HepG2 (cell line): ENCODE data around the gene APOBEC3C. TPM values are rescaled to one million over a fixed set of nuclear protein-coding genes. Genes with fewer than 3 reads are reported as not detected.
A peak's percentile ranks its signal among the peaks of the same experiment; 100 is the strongest.

ENCODE experiments used
- ATAC-seq: fragments of 200-7000 bp; cut with Tn5 transposase; 3 replicates; pipeline ENCODE4 v1.9.1; 2020; ENCODE audit warnings: mild to moderate bottlenecking, moderate library complexity
- BruUV-seq: library from RNA; stranded (reverse); fragments of 400-500 nt; replicated peaks from 2 replicates; lab custom pipeline; 2021; lab: Mats Ljungman, UMichigan
- CTCF ChIA-PET: fragments of 300-600 bp; formaldehyde crosslinking; extraction: SDS; loops from one replicate; lab custom pipeline; 2021; ENCODE audit warnings: low total read pairs, inconsistent platforms, low intra/inter-chr PET ratio; lab: Yijun Ruan, JAX
- POLR2A ChIA-PET: fragments of 350-600 bp; sonication (Branson Sonifier 250); formaldehyde crosslinking; loops from one replicate; lab custom pipeline; 2020; ENCODE audit warnings: antibody characterized with exemption, inconsistent platforms; lab: Yijun Ruan, JAX
- DNase-seq: peaks from one replicate; pipeline ENCODE4 v3.0.0-alpha.2; 2015; ENCODE audit warnings: low spot score
- FAIRE-seq: peaks from 3 replicates; lab custom pipeline; 2011; peaks lifted over from hg19 to GRCh38; lab: Jason Lieb, UNC
- H2AFZ ChIP-seq: one replicate; pipeline ENCODE4 v1.6.1; 2011; ENCODE audit warnings: low read length, inconsistent platforms
- H3K27ac ChIP-seq: fragments of 300-600 bp; 3 replicates; pipeline ENCODE4 v1.8.0; 2011; ENCODE audit warnings: mixed run types, mild to moderate bottlenecking, mixed read lengths, low read length, inconsistent platforms; ENCODE audit not compliant: insufficient read depth; ENCODE audit errors: extremely low read length
- H3K27me3 ChIP-seq, 2 experiments: fragments of 200-600 bp in 1 of 2; 2 replicates in 1 of 2; 3 replicates in 1 of 2; pipeline versions ENCODE4 v1.6.0 to v1.8.0; 2011; ENCODE audit warnings: low read length in 2 of 2, mild to moderate bottlenecking in 2 of 2, moderate library complexity in 2 of 2, inconsistent platforms in 1 of 2; ENCODE audit not compliant: insufficient read depth in 2 of 2, control insufficient read depth in 1 of 2
- H3K36me3 ChIP-seq, 2 experiments: fragments of 200-600 bp in 1 of 2; replicated peaks in 1 of 2; 2 replicates in 1 of 2; 3 replicates in 1 of 2; pipeline versions ENCODE4 v1.5.1 to v1.8.0; 2011; ENCODE audit warnings: low read length in 2 of 2, inconsistent platforms in 1 of 2; ENCODE audit not compliant: insufficient read depth in 2 of 2, control insufficient read depth in 1 of 2
- H3K4me1 ChIP-seq: 2 replicates; pipeline ENCODE4 v1.5.1; 2012; ENCODE audit warnings: low read length, inconsistent platforms; ENCODE audit not compliant: insufficient read depth
- H3K4me2 ChIP-seq: 2 replicates; pipeline ENCODE4 v1.6.0; 2011; ENCODE audit warnings: low read depth, low read length, inconsistent platforms
- H3K4me3 ChIP-seq, 3 experiments: fragments of 200-600 bp in 1 of 3; sonication (generic), shearing (Covaris generic) in 1 of 3; replicated peaks in 1 of 3; 2 replicates each; pipeline ENCODE4 v1.5.1; 2011 to 2016; ENCODE audit warnings: low read length in 3 of 3, inconsistent platforms in 2 of 3, low read depth in 2 of 3, mild to moderate bottlenecking in 2 of 3, control low read depth in 1 of 3, mixed read lengths in 1 of 3; ENCODE audit not compliant: insufficient read depth in 1 of 3
- H3K79me2 ChIP-seq: one replicate; pipeline ENCODE4 v1.6.1; 2011; ENCODE audit warnings: low read length, inconsistent platforms; ENCODE audit not compliant: insufficient read depth
- H3K9ac ChIP-seq: 2 replicates; pipeline ENCODE4 v1.6.0; 2011; ENCODE audit warnings: mild to moderate bottlenecking, low read depth, low read length, inconsistent platforms; ENCODE audit not compliant: insufficient read depth
- H3K9me3 ChIP-seq: 2 replicates; pipeline ENCODE4 v1.5.1; 2012; ENCODE audit warnings: mild to moderate bottlenecking, low read length
- H4K20me1 ChIP-seq: 2 replicates; pipeline ENCODE4 v1.6.0; 2011; ENCODE audit warnings: inconsistent platforms, mild to moderate bottlenecking, low read length, moderate library complexity; ENCODE audit not compliant: insufficient read depth
- ATF4 ChIP-seq, 2 experiments: fragments of 450-650 bp in 1 of 2; sonication (generic) in 1 of 2; formaldehyde crosslinking; IDR thresholded peaks; 2 replicates each; pipeline versions ENCODE4 v1.5.0 to v1.8.0; 2020 to 2022; ENCODE audit warnings: mild to moderate bottlenecking in 1 of 2, missing genetic modification reagents in 1 of 2
- CEBPB ChIP-seq: IDR thresholded peaks from 2 replicates; pipeline ENCODE4 v1.6.1; 2011; ENCODE audit warnings: low read depth, low read length, improper control_type of control experiment, borderline replicate concordance
- CEBPG ChIP-seq: IDR thresholded peaks from 2 replicates; pipeline ENCODE4 v1.6.1; 2016
- SOX6 ChIP-seq, 2 experiments: fragments of 450-650 bp in 1 of 2; sonication (generic) in 1 of 2; formaldehyde crosslinking in 1 of 2; IDR thresholded peaks; 2 replicates each; pipeline versions ENCODE4 v1.4.0 to v1.6.1; 2017 to 2020; ENCODE audit warnings: antibody characterized with exemption in 1 of 2, mild to moderate bottlenecking in 1 of 2, missing genetic modification reagents in 1 of 2
- ZBTB3 ChIP-seq: sonication (generic); formaldehyde crosslinking; IDR thresholded peaks from 2 replicates; pipeline ENCODE4 v1.4.0; 2020; ENCODE audit warnings: low read depth, mild to moderate bottlenecking, moderate library complexity, missing genetic modification reagents, borderline replicate concordance
- ZNF296 ChIP-seq: sonication (generic); formaldehyde crosslinking; conservative IDR thresholded peaks from 2 replicates; pipeline ENCODE4 v1.5.0; 2020; ENCODE audit warnings: mild to moderate bottlenecking, missing genetic modification reagents
- ZNF362 ChIP-seq: sonication (generic); formaldehyde crosslinking; IDR thresholded peaks from 2 replicates; pipeline ENCODE4 v1.4.0; 2020; ENCODE audit warnings: missing genetic modification reagents, mild to moderate bottlenecking, borderline replicate concordance
- ZNF615 ChIP-seq: sonication (generic); formaldehyde crosslinking; IDR thresholded peaks from 2 replicates; pipeline ENCODE4 v1.5.0; 2020; ENCODE audit warnings: mild to moderate bottlenecking, missing genetic modification reagents, borderline replicate concordance
- ZNF878 ChIP-seq: sonication (generic); formaldehyde crosslinking; IDR thresholded peaks from 2 replicates; pipeline ENCODE4 v1.8.1; 2023; ENCODE audit warnings: mild to moderate bottlenecking, missing genetic modification reagents, moderate library complexity
- whole genome bisulfite sequencing: methylation state at CpG from one replicate; pipeline ENCODE4 v1.1.6; 2017; ENCODE audit warnings: low lambda C conversion rate; 5-methylcytosine and 5-hydroxymethylcytosine counted together
- in situ Hi-C: cut with HindIII; loops from 2 replicates; pipeline ENCODE4 v1.10.0; 2017; ENCODE audit warnings: low pct_unique_long_range_greater_than_20kb; ENCODE audit not compliant: extremely low pct_ligation_motif_present
- intact Hi-C: fragments of 100-400 bp; cut with micrococcal nuclease; formaldehyde crosslinking; loops from one replicate; pipeline ENCODE4 v1.10.0; 2022; ENCODE audit not compliant: unreplicated experiment
- polyA plus RNA-seq, 8 experiments: library from polyadenylated mRNA; depleted of rRNA in 3 of 8; stranded (reverse) in 7 of 8; unstranded in 1 of 8; fragments of >200 nt; fragmentation: Illumina TruSeq in 4 of 8; extraction: Trizol in 4 of 8; gene quantifications; 2 replicates each; pipeline versions ENCODE4 v1.2.1 to v1.2.3, GENCODE V29; 2011 to 2016; ENCODE audit warnings: low read depth in 4 of 8, missing spikeins in 1 of 8, mixed read lengths in 1 of 8; ENCODE audit not compliant: insufficient read depth in 1 of 8
- total RNA-seq, 5 experiments: library from RNA; depleted of rRNA; stranded (reverse); fragments of >200 nt; fragmentation: Illumina TruSeq; extraction: Trizol; gene quantifications; 2 replicates each; pipeline ENCODE4 v1.2.3, GENCODE V29; 2016; ENCODE audit warnings: low read depth in 1 of 5

The APOBEC3C gene
- total and polyA plus RNA-seq, 2 of the 13 experiments (the other 11 are each of a cell fraction or from before 2014, with no cell fraction given) = 8.9 to 27.6 TPM

GRCh38 chr22:39026509-39027150 lies 12.6 kb downstream of the APOBEC3C start:
- Histone ChIP-seq H3K36me3 (no peaks in the 10 kb centered on the region), H3K9ac (no peak overlapping the region), H3K9me3 (no peaks in the 10 kb centered on the region), H4K20me1 (no peaks in the 10 kb centered on the region), H3K4me1 (peaks cover 18% of the 10 kb centered on the region), H2AFZ (no peak overlapping the region), H3K27me3 (no peaks in the 10 kb centered on the region; a peak in 1 of 5 replicates), H3K27ac (no peak overlapping the region), H3K4me3 (no peak overlapping the region), H3K79me2 (no peaks in the 10 kb centered on the region), H3K4me2 (peak overlapping the region; percentile 23; the same call in 1 of the 2 replicates)
- FAIRE-seq = no peak
- intact Hi-C loops (no loop called here), in situ Hi-C loops (no loop called here)
- CTCF ChIA-PET = no interaction called here
- peak; percentile 50 for ATAC-seq
- TF ChIP-seq ATF4 (CRISPR knock-in tag; IDR thresholded peaks at IDR 0.05) = 0 out of 4 replicates have a peak, but pooled peaks of 1 of the 2 experiments have one; percentile 19
- TF ChIP-seq SOX6 (IDR thresholded peaks at IDR 0.05) = no peak
- peak; percentile 21; the same call in 1 of the 2 replicates for TF ChIP-seq SOX6 (CRISPR knock-in tag; IDR thresholded peaks at IDR 0.05)
- no peak for TF ChIP-seq ZNF296 (CRISPR knock-in tag)
- TF ChIP-seq CEBPG (CRISPR knock-in tag) = peak; percentile 70
- TF ChIP-seq ZNF878 = no peak
- peak; percentile 80; the same call in 1 of the 2 replicates for TF ChIP-seq ZNF362
- TF ChIP-seq ZBTB3 = no peak
- peak; percentile 64; the same call in 1 of the 2 replicates for TF ChIP-seq CEBPB
- TF ChIP-seq ZNF615 = no peak
- no TSS peak for BruUV-seq
- no peak for DNase-seq
- 7% methylated on average over 10 of the region's 12 CpGs for WGBS
- POLR2A ChIA-PET = interaction anchor here (1.4 kb wide), 1 partner anchor 12 kb away, joined by 3 read pairs; no protein-coding TSS in a partner anchor
